GM19467 (cell line): ENCODE measurements around the gene NCBP2.

Experiments used
- ATAC-seq: cut with Tn5 transposase; IDR thresholded peaks from one replicate; pipeline ENCODE4 v1.9.1; 2021; ENCODE audit warnings: mild to moderate bottlenecking, moderate library complexity; ENCODE audit not compliant: unreplicated experiment

NCBP2 gene

GRCh38 chr3:196941729-196942225 lies 551 bp downstream of the NCBP2 start:
- ATAC-seq = peak; percentile 22

- no peak for ATAC-seq
These were observed 3.8 kb downstream of the NCBP2 start for GRCh38 chr3:196938576-196938975.

- no peak for ATAC-seq
These were observed 4.2 kb downstream of the NCBP2 start for GRCh38 chr3:196938124-196938523.

GRCh38 chr3:196936288-196936687 lies 6.0 kb downstream of the NCBP2 start:
- no peak for ATAC-seq

GRCh38 chr3:196932600-196932999 lies 9.7 kb downstream of the NCBP2 start:
- no peak for ATAC-seq

GRCh38 chr3:196931828-196932587 lies 10.3 kb downstream of the NCBP2 start:
- ATAC-seq = peak; percentile 45

- no peak for ATAC-seq
These were observed 11.2 kb downstream of the NCBP2 start for GRCh38 chr3:196931157-196931556.

GRCh38 chr3:196927571-196928453 lies 14.5 kb downstream of the NCBP2 start:
- no peak for ATAC-seq

- no peak for ATAC-seq
These were observed 21.6 kb downstream of the NCBP2 start for GRCh38 chr3:196920733-196921132.

- ATAC-seq = no peak
These were observed 23.4 kb downstream of the NCBP2 start for GRCh38 chr3:196918968-196919367.

- no peak for ATAC-seq
These were observed 25.3 kb downstream of the NCBP2 start for GRCh38 chr3:196916995-196917394.

GRCh38 chr3:196916221-196916620 lies 26.1 kb downstream of the NCBP2 start:
- no peak for ATAC-seq

GRCh38 chr3:196915375-196915774 lies 27.0 kb downstream of the NCBP2 start:
- ATAC-seq = no peak

GRCh38 chr3:196914866-196915265 lies 27.5 kb downstream of the NCBP2 start:
- no peak for ATAC-seq

- no peak for ATAC-seq
These were observed 38.6 kb downstream of the NCBP2 start for GRCh38 chr3:196903740-196904139.

GRCh38 chr3:196902296-196902695 lies 40.0 kb downstream of the NCBP2 start:
- no peak for ATAC-seq

GRCh38 chr3:196901768-196902167 lies 40.6 kb downstream of the NCBP2 start:
- no peak for ATAC-seq

GRCh38 chr3:196896229-196896628 lies 46.1 kb downstream of the NCBP2 start:
- no peak for ATAC-seq

GRCh38 chr3:196894557-196895295 lies 47.6 kb downstream of the NCBP2 start:
- ATAC-seq = no peak

- no peak for ATAC-seq
These were observed 52.3 kb downstream of the NCBP2 start for GRCh38 chr3:196889844-196890708.
